HG02840 (cell line): ENCODE results near the gene EMILIN2.
"Not testable (repeated sequence)": the region's sequence is repeated elsewhere in the genome, so short reads cannot be mapped to it uniquely, and the experiment has no call there.

Source experiments
- ATAC-seq: cut with Tn5 transposase; IDR thresholded peaks from one replicate; pipeline ENCODE4 v1.9.1; 2021; ENCODE audit warnings: mild to moderate bottlenecking, moderate library complexity, moderate number of reproducible peaks; ENCODE audit not compliant: unreplicated experiment, low FRiP score

Gene EMILIN2

DNA sequence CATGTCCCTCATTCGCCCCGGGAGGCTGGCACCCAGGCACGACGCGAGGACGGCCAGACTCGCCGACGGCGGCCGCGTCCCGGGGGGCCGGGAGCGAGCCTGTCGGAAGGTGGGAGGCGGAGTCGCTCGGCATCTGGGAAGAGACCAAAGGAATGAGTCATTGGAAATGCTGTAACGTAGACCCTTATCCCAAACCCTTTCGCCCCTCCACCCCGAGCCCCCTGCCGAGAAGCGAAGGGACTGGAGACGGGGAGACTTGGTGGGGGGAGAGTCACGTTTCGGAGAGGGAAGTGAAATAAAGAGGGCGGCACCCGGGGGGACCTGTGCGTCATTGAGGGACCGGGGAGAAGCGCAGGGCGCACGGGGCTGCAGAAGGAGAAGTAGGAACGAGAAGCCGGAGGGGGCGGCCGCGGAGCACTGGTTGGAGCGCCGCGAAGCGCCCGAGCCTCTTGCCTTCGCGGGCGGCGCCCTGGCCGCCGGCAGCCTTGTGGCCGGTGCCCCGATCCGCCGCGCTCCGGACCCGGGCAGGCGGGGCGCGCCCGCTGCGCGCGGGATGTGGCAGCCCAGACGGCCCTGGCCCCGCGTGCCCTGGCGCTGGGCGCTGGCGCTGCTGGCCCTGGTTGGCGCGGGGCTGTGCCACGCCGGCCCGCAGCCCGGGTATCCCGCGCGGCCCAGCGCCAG, at the start of gene EMILIN2:
EMILIN2 (plus strand) TSS at position 371 of the 681 bp plus-strand sequence; CDS start at position 554, 183 bp downstream.
- ATAC-seq, result peak; percentile 44

DNA sequence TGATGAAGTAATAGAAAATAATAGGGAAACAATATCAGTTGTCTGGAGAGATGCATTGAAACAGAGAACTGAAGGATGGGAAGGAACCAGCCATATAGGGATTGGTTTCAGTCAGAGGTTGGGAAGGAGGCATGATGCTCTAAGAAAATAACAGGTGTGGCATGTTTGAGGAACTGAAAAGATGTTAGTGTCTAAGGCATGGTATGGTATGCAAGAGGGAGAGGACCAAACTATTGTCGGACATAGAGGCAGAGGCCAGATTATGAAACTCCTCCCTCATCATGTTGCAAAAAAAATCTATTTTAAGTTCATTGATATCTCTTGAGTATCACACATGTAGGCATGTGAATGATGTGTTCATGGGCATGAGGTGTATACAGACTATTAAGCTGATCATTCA, 48.9 kb upstream of the EMILIN2 start:
- ATAC-seq, result no peak

DNA sequence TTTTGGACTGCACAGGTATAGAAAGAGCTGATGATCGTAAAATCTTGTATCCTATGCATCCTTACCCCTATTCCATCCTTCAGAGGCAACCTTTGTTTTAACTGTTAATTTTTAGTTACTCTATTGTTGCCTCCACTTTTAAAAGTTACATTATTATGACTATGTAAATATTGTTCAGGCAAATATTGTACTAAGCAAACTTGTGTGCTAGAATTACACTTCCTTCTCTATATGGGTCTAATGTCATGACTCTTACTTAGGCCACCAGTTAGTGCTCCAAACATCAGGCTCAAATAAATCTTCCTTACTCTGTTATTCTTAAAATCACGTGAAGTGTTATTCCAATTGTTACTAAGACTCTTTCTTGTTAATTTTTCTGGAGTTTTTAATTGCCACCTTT, 47.4 kb upstream of the EMILIN2 start:
- no peak for ATAC-seq

DNA sequence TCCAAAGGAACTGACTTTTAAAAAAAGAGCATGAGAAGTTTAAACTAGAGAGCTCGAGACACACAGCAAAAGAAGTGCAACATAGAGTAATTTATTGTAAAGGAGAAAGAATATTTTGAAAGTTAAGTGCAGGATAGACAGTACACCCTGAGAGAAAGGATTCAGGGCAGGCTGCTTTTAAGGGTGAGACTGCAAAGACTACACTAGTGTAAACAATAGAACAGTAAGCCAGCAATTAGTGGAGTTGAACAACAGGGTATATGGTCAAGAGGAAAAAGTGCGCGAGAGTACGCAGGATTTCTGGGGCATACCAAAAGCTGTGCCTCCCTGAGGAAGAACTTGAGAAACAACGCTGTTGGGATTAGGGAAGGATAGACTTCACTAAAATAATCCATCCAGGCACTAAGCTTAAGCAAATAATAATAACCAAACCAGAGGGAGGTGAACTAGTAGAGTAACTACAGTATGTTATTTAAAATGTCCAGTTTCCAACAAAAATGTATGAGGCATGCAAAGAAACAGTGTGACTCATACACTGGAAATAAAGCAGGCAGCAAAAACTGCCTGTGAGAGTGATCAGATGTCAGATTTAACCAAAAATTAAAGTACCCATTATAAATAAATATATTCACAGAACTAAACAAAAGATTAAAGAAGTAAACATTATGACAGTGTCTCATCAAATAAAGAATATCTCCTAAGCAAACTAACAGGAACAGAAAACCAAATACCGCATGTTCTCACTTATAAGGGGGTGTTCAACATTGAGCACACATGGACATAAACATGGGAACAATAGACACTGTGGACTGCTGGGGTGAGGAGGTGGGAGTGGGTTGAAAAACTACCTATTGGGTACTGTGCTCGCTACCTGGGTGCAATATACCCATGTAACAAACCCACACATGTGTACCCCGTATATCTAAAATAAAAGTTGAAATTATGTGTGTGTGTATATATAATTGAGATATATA, 40.5 kb upstream of the EMILIN2 start:
- ATAC-seq, result no peak

DNA sequence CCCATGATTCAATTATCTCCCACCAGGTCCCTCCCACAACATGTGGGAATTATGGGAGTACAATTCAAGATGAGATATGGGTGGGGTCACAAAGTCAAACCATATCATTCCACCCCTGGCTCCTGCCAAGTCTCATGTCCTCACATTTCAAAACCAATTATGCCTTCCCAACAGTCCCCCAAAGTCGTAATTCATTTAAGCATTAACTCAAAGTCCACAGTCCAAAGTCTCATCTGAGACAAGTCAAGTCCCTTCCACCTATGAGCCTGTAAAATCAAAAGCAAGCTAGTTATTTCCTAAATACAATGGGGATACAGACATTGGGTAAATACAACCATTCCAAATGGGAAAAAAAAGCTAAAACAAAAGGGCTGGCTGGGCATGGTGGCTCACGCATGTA, 38.2 kb upstream of the EMILIN2 start:
- not testable (repeated sequence) for ATAC-seq

DNA sequence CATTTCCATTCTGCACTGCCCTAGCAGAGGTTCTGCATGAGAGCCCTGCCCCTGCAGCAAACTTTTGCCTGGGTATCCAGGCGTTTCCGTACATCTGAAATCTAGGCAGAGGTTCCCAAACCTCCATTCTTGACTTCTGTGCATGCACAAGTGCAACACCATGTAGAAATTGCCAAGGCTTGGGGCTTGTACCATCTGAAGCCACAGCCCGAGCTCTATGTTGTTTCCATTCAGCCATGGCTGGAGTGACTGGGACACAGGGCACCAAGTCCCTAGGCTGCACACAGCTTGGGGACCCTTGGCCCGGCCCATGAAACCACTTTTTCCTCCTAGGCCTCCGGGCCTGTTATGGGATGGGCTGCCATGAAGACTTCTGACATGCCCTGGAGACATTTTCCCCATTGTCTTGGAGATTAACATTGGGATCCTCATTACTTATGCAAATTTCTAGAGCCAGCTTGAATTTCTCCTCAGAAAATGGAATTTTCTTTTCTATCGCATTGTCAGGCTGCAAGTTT, 37.1 kb upstream of the EMILIN2 start:
- not testable (repeated sequence) for ATAC-seq

DNA sequence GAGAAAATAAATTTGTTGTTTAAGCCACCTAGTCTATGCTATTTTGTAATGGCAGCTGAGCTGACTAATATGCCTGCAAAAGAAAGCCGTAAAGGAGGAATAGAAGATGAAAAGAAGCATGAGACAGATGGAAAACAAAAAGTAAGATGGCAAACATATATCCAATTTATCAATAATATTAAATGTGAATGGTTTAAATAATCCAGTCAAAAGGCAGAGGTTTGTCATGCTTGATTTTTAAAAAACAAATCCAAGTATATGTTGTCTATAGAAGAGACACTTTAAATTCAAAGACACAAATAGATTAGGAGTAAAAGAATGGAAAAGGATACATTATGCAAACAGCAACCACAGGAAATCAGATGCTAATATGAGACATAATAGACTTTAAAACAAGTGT, 35.4 kb upstream of the EMILIN2 start:
- ATAC-seq, result no peak

DNA sequence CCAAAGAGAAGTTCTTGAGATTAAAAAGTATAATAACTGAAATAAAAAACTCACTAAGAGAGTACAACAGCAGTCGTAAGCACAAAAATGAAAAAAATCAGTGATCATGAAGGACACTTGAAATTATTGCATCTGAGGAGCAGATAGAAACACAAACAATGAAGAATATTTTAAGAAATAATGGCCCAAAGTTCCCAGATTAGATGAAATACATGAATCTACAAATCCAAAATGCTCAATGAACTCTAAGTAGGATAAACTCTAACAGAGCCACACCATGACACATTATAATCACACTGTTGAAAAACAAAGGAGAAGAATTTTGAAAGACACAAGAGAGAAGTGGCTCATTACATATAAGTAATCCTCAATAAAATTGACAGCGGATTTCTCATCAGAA, 31.9 kb upstream of the EMILIN2 start:
- ATAC-seq, result no peak

DNA sequence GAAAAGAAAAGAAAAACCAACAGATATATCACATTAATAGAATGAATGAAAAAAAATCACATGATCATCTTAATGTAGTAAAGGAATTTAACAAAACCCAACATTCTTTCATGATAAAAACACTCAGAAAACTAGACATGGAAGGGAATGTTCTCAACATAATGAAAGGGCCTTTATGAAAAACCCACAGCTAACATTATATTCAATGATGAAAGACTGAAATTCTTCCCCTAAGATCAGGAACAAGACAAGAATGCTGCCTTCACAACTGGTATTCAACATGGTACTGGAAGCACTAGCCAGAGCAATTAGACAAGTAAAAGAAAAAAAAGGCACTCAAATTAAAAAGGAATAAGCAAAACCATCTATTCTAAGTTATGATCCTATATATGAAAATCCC, 28.5 kb upstream of the EMILIN2 start:
- no peak for ATAC-seq

DNA sequence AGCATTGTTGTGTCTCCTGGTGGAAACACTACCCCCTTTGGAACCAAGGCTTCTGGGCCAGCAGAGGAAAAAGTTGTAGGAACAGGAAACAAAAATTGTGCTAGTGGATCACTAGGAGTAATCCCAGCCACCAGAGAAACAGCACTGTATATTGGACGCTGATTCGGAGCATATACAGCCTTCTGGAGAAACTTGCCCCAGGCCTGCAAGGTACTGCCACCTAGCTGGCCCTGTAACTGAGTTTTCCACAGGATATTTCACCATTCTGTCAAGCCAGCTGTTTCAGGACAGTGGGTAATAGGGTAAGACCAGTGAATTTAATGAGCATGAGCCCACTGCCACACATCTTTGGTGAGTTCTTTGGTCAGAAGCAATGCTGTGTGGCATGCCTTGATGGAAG, 25.1 kb upstream of the EMILIN2 start:
- ATAC-seq, result no peak

DNA sequence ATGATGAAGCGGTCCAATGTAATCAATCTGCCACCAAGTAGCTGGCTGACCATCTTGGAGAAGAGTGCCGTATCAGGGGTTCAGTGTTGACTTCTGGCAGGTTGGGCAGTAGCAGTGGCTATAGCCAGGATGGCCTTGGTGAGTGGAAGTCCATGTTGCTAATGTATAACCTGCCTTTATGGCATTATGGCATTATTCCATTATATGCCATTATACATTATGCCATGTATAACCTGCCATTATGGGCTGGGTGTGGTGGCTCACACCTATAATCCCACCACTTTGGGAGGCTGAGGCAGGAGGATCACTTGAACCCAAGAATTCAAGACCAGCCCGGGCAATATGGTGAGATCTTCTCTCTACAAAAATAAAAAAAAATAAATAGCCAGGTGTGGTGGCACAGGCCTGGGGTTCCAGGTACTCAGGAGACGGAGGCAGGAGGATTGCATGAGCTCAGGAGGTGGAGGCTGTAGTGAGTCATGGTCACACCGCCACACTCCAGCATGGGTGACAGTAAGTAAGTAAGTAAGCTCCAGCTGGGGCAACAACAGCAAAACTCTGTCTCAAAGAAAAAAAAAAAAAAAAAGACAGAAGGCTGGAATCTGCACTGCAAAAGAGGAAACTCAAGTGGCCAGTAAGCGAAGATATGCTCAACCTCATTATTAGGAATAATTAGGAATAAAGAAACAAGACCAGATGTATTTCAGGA, 24.4 kb upstream of the EMILIN2 start:
- no peak for ATAC-seq

DNA sequence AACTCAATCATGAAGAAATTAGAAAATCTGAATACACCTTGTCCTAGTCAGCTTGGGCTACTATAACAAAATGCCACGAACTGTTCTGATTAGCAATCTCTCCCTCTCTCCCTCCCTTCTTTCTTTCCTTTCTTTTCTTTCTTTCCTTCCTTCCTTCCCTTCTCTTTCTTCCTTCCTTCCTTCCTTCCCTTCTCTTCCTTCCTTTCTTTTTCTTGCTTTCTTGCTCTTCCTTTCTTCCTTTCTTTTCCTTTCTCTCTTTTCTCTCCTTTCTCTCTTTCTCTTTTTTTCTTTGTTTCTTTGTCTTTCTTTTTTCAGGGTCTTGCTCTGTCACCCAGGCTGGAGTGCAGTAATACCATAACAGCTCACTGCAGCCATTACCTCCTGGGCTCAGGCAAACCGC, 23.6 kb upstream of the EMILIN2 start:
- ATAC-seq, result no peak

DNA sequence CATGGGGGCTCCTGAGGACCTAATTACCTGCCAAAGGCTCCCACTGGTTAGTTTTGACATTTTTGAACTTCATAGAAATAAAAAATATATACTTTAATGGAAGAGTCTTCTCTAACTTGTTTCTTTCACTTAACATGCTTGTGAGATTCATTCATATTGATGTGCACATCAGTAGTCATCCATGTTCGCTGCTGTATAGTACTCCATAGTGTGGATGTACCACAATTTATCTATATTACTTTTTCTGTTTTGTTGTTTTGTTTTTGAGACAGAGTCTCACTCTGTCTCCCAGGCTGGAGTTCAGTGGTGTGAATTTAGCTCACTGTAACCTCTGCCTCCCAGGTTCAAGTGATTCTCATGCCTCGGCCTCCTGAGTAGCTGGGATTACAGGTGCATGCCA, 22.8 kb upstream of the EMILIN2 start:
- no peak for ATAC-seq

DNA sequence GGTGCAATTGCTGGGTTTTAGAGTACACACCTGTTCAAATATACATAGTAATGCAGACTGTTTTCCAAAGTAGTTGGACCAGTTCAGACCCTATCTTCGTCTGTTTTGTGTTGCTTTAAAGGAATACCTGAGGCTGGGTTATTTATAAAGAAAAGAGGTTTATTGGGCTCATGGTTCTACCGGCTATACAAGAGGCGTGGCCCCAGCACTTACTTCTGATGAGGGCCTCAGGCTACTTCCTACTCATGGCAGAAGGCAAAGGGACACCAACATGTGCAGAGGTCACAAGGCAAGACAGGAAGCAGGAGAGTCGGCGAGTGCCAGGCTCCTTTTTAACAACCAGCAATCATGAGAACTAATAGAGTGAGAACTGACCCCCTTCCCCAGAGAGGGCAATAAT, 21.9 kb upstream of the EMILIN2 start:
- ATAC-seq, result no peak

DNA sequence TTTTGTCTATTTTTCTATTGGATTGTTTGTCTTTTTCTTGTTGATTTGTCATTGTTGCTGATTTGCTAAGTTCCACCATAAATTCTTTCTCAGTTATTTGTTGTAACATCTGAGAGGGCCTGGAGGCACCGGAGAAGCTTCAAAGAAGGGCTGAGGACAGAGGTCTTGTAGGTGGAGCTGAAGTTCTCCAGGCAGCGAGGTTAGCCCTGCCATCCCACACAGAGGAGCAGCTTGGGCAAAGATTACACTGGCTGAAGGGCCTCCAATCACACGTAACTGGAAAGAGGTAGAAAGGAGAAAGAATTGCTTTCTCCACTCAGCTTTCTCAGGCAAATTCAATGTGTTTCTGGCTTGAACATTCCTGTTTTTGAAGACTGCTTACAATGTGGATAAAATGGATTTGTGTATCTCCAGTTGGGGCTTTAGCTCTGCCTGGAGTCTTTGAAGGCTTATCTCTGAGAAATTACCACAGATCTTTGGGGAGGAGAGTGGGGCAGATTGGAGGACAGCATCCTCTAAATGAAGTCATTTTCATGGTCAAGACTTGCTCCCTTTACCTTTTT, 21.1 kb upstream of the EMILIN2 start:
- ATAC-seq, result no peak

DNA sequence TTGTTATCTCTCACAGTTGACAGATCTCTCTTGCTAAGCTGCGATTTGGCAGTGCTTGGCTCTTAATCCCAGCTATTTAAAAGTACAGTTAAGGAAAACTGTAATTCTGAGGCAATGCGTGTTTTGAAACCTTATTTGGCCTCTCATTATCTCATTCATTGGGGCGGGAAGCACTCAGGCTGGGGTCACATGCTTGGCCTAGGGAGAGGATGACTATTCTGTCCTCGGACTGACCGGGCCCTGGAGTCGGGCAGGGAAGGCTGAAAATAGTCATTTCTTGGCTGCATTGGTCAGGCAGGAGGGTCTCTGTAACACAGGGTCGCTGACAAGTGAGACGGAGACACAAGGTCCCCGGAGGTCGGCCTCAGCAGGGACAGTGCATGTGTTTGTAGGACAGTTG, 20.2 kb upstream of the EMILIN2 start:
- ATAC-seq, result no peak

DNA sequence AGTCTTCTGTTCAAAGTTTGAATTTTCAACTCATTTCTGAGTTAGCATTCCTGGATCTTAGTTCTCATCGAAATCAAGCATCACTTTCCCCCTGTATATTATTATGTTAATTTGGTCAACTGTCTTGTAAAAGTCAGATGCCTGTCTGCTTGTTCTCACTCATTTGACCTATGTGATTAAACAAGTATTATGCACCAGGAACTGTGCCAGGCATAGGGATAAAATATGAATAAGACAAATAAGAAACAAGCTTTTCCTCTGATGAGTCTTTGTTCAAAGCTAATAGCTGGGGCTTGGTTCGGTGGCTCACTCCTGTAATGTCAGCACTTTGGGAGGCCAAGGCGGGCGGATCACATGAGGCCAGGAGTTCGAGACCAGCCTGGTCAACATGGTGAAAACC, 19.7 kb upstream of the EMILIN2 start:
- no peak for ATAC-seq

DNA sequence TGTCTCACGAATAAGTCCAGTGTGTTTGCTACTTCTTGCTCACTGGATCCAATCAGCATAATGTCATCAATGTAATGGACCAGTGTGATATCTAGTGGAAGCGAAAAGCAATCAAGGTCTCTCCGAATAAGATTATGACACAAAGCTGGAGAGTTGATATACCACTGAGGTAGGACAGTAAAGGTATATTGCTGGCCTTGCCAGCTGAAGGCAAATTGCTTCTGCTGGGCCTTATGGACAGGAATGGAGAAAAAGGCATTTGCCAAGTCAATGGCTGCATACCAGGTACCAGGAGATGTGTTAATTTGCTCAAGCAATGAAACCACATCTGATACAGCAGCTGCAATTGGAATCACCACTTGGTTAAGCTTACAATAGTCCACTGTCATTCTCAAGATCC, 10.7 kb upstream of the EMILIN2 start:
- ATAC-seq, result not testable (repeated sequence)

DNA sequence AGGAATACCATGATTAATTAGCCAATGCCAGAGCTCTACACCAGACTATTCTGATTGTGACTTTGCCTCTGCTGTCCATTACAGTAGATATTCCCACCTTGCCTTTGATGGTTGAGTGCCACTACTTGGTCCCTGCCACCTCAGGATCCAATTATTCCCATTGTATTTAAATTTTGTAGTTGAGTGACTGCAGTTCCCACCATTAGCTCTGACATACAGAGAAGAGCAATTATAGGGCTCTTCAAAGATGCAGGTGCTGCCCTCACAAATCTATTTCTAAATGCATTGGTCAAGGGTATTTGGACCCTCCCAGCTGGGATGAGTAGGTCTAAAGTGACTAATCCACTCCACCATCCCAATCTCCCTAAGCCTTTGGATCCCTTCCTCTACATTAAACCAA, 9.5 kb upstream of the EMILIN2 start:
- ATAC-seq, result not testable (repeated sequence)

DNA sequence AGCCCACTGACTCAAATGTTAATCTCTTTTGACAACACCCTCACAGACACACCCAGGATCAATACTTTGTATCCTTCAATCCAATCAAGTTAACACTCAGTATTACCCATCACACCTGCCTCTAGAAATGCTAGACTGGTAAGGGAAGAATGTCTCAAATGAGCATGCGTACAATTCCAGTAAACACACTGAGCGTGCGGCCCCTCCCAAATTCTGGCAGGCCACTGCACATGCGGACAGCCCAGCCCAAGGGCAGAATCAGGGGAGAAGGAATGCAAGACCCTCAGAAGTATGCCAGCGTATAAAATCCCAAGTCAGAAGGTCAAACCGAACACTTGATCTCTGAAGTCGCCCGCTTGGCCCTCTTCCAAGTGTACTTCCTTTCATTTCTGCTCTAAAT, 7.6 kb upstream of the EMILIN2 start:
- no peak for ATAC-seq

DNA sequence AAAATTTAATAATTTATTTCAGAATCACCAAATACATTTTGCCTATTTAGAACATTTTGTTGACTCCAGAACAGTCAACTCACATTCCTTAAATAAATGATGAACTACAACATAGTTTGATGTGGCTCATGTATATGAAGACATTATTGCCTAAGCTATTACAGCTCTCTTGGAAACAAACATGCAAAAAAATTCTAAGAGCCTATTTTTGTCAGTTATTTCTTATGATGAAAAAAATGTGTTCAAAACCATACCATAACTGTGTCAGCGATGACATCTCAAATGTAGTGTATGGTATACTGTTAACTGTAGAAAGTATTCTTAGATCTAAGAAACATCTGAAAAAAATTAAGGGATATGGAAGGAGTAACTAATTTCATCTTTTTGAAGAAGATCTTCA, 6.3 kb upstream of the EMILIN2 start:
- no peak for ATAC-seq
